Pancreas (tissue), 10 donors: ENCODE measurements around the gene FSHB. TPM values are rescaled to one million over a fixed set of nuclear protein-coding genes. Genes with fewer than 3 reads are reported as not detected.

Source experiments
- ATAC-seq, 4 donors: fragments of 200-7000 bp; cut with Tn5 transposase; one replicate each; pipeline versions ENCODE4 v1.8.0 to v1.9.1; 2020; ENCODE audit warnings: mild to moderate bottlenecking in 4 of 4, moderate library complexity in 4 of 4
- DNase-seq, 6 donors: peaks; one replicate each; pipeline ENCODE4 v3.0.0-alpha.2; 2020
- FAIRE-seq: peaks from 2 replicates; lab custom pipeline; 2012; peaks lifted over from hg19 to GRCh38; lab: Jason Lieb, UNC
- H3K27ac ChIP-seq, 4 donors: fragments of 200-600 bp; sonication (generic); 1 replicate in 3 of 4; 2 replicates in 1 of 4; pipeline versions ENCODE4 v1.5.0 to v1.8.0; 2020
- H3K27me3 ChIP-seq, 4 donors: fragments of 200-600 bp; one replicate each; pipeline ENCODE4 v1.8.0; 2021
- H3K36me3 ChIP-seq, 3 donors: fragments of 200-600 bp; sonication (generic) in 1 of 3; one replicate each; pipeline versions ENCODE4 v1.5.0 to v1.8.0; 2020 to 2021
- H3K4me1 ChIP-seq, 3 donors: fragments of 200-600 bp; one replicate each; pipeline ENCODE4 v1.8.0; 2021
- H3K4me3 ChIP-seq, 4 donors: fragments of 200-600 bp; sonication (generic) in 2 of 4; one replicate each; pipeline versions ENCODE4 v1.5.0 to v1.8.0; 2020 to 2021
- H3K9me3 ChIP-seq, 4 donors: fragments of 200-600 bp; one replicate each; pipeline ENCODE4 v1.8.0; 2021
- CTCF ChIP-seq, 4 donors: fragments of 200-600 bp; sonication (generic) in 3 of 4; IDR thresholded peaks; one replicate each; pipeline versions ENCODE4 v1.5.0 to v1.8.0; 2021; ENCODE audit warnings: antibody characterized with exemption in 4 of 4
- WGBS, 2 donors: extraction: QIAGEN DNeasy Blood & Tissue Kit; methylation state at CpG; one replicate each; pipeline ENCODE4 v1.1.7; 2013; 5-methylcytosine and 5-hydroxymethylcytosine counted together
- intact Hi-C, 3 donors: fragments of 100-400 bp; cut with DNase I; formaldehyde crosslinking; loops; one replicate each; pipeline versions ENCODE4 v1.11.1 to v1.14.2; 2022
- polyA plus RNA-seq, 2 donors: library from polyadenylated mRNA; stranded (reverse); fragments of 200-250 nt; gene quantifications; one replicate each; pipeline ENCODE4 v1.2.3, GENCODE V29; 2013
- total RNA-seq, 6 donors: library from RNA; stranded (reverse); fragmentation: NEBNext Ultra II Directional in 4 of 6; extraction: Animal tissue kit (Norgen Biotek cat#: 25700) in 4 of 6; gene quantifications; one replicate each; pipeline versions ENCODE4 v1.2.1 to v1.2.4, GENCODE V29; 2021 to 2023
- donor health status: healthy with polysubstance abuse.
- donor health status: DM: no; HTN: no; CAD: no; lungs with moderate emphysema.
- donor health status: DM: no; HTN: no; CAD: no.
- donor health status: control.
- donor health status: control.
- donor health status: Bipolar disorder and iron deficiency.
- donor health status: DM: yes; HTN: yes; CAD: no.
- donor health status: DM: no; HTN: no; CAD: no.
- donor health status: DM: no; HTN: no; CAD: no.
- donor health status: DM: yes; HTN: yes; CAD: no.

Gene FSHB
- total and polyA plus RNA-seq, 8 donors = 0.07 TPM; not detected in 7

GRCh38 chr11:30225642-30226041, 5.2 kb upstream of the FSHB start:
- H3K9me3 ChIP-seq = no peaks in the 10 kb centered on the region
- no peak for DNase-seq
- no peak for ATAC-seq
- H3K4me1 ChIP-seq = no peaks in the 10 kb centered on the region
- no peaks in the 10 kb centered on the region for H3K36me3 ChIP-seq
- H3K27ac ChIP-seq = no peak overlapping the region
- intact Hi-C loops = no loop called here
- no peak for TF ChIP-seq CTCF (IDR thresholded peaks at IDR 0.05)
- H3K4me3 ChIP-seq = no peak overlapping the region
- peaks cover 0 to 2% (median 0%) of the 10 kb centered on the region in 4 donors for H3K27me3 ChIP-seq
- no peak for FAIRE-seq

- Histone ChIP-seq H3K27me3 (peaks cover 0 to 2% (median 0%) of the 10 kb centered on the region in 4 donors), H3K4me3 (no peak overlapping the region), H3K27ac (no peak overlapping the region), H3K9me3 (no peaks in the 10 kb centered on the region), H3K4me1 (no peaks in the 10 kb centered on the region), H3K36me3 (no peaks in the 10 kb centered on the region)
- FAIRE-seq = no peak
- TF ChIP-seq CTCF (IDR thresholded peaks at IDR 0.05) = no peak
- no peak for ATAC-seq
- 75 to 76% methylated on average over 5 of the region's 5 CpGs for WGBS, 2 donors
- intact Hi-C loops = no loop called here
- DNase-seq = no peak
Measured at GRCh38 chr11:30228323-30228884, 2.4 kb upstream of the FSHB start.

- no peaks in the 10 kb centered on the region for H3K9me3 ChIP-seq
- no peak overlapping the region for H3K27ac ChIP-seq
- ATAC-seq = no peak
- no peak for TF ChIP-seq CTCF (IDR thresholded peaks at IDR 0.05)
- WGBS, 2 donors = 74 to 79% methylated on average over 2 of the region's 2 CpGs
- H3K4me1 ChIP-seq = no peaks in the 10 kb centered on the region
- intact Hi-C loops = no loop called here
- no peak overlapping the region for H3K4me3 ChIP-seq
- H3K36me3 ChIP-seq = no peaks in the 10 kb centered on the region
- no peak for FAIRE-seq
- DNase-seq = no peak
- no peaks in the 10 kb centered on the region for H3K27me3 ChIP-seq
Measured at GRCh38 chr11:30239025-30239424, 8.2 kb downstream of the FSHB start.

- Histone ChIP-seq H3K36me3 (no peaks in the 10 kb centered on the region), H3K4me1 (no peaks in the 10 kb centered on the region), H3K4me3 (no peak overlapping the region), H3K27me3 (no peaks in the 10 kb centered on the region), H3K9me3 (no peaks in the 10 kb centered on the region), H3K27ac (no peak overlapping the region)
- TF ChIP-seq CTCF (IDR thresholded peaks at IDR 0.05) = no peak
- DNase-seq (no peak), ATAC-seq (no peak), FAIRE-seq (no peak)
- 12 to 23% methylated on average over 1 of the region's 1 CpG for WGBS, 2 donors
- intact Hi-C loops = no loop called here
Measured at GRCh38 chr11:30244265-30244664, 13.5 kb downstream of the FSHB start.

- Histone ChIP-seq H3K4me1 (no peaks in the 10 kb centered on the region), H3K27ac (no peak overlapping the region), H3K9me3 (no peaks in the 10 kb centered on the region), H3K36me3 (no peaks in the 10 kb centered on the region), H3K4me3 (no peak overlapping the region), H3K27me3 (no peaks in the 10 kb centered on the region)
- FAIRE-seq = no peak
- no peak for ATAC-seq
- no peak for TF ChIP-seq CTCF (IDR thresholded peaks at IDR 0.05)
- WGBS, 2 donors = 33 to 42% methylated on average over 2 of the region's 2 CpGs
- no peak for DNase-seq
- intact Hi-C loops = no loop called here
Measured at GRCh38 chr11:30245621-30246020, 14.8 kb downstream of the FSHB start.
